GM18858 (cell line): ENCODE measurements around the gene KCND3.

Experiments
- ATAC-seq: cut with Tn5 transposase; IDR thresholded peaks from one replicate; pipeline ENCODE4 v1.9.1; 2021; ENCODE audit not compliant: unreplicated experiment

Gene KCND3

DNA sequence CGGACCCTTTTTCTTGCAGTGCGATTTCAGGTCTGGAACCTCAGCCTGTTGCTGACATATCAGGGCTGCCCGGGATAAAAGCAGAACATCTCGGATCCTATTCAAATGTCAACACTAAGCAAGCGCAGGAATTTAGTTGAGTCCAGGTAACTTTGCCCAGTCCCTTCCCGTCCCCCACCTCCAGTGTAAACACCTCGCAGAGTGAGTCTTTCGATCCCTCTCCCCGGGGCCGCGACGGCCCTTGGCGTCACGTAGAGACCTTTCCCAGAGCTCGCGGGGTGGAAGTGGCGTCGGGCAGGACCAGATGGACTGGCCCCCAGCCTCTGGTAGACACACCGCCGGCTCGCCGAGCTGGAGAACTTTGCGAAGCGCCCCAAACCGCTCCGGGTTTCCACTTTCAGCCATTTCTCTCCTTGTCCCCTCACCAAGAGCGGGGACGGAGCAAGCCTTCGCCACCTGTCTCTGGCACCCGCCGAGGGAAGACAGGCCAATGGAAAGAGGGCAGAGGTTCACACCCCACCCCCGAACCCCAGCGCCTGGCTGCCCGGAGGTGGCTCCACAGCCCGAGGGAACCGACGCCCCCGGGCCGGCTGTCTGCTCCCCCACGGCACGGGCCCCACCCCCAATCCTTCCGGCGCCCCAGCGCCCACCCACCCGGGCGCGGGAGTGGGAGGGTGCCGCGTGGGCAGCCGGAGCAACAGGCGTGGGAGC is 570 bp downstream of the KCND3 start:
- no peak for ATAC-seq

DNA sequence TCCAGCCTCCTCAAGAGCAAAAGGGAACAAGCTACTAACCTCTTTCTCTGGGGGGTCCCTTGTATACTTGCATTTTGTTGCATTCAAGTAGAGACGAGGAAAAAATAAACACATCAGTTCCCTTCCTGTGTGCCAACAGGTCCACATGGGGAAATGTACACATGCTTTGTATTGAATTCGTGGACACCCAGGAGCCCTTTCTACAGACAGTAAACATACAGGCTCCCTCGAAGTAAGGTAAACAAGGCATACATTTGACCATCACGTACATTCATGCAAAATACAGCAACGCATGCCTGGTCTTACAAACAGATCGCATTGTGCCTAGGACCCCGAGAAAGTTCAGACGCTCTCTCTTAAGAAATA is 1.1 kb downstream of the KCND3 start:
- ATAC-seq, result no peak

DNA sequence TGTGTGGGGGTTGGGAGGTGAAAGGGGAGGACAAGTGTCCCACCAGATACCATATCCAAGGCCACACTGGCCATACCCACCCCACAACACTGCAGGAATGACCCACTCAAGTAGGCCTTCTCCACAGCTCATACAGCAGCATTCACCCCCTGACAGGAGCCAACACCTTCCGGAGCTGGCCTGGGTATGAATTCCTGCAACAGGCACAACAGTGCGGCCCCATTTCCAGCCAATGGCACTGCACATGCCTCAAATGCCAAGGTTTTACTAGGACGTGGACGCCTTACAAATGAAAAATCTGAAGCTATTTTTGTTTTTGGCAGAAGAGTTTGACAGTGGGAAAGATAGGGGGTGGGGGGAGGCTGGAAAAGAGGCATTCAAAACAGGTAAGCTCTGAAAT is 2.0 kb downstream of the KCND3 start:
- no peak for ATAC-seq

DNA sequence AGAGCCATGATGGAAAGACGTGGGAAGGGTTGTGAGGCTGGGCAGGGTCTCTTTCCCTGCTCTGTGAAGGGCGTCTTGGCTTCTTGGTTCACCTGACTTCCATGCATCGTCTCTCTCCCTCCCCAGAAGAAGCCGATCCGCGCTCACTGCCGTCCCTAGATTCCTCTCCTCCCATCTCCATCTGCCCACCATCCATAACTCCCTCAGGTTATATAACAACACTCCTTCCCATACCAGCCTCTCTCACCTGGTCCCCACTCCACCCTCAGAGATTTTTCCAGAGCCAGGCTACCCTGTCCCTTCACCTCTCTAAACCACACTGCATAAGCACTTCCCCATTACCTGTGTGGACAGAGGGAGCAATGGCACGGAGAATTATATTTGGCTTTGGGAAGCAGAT is 6.0 kb downstream of the KCND3 start:
- no peak for ATAC-seq

DNA sequence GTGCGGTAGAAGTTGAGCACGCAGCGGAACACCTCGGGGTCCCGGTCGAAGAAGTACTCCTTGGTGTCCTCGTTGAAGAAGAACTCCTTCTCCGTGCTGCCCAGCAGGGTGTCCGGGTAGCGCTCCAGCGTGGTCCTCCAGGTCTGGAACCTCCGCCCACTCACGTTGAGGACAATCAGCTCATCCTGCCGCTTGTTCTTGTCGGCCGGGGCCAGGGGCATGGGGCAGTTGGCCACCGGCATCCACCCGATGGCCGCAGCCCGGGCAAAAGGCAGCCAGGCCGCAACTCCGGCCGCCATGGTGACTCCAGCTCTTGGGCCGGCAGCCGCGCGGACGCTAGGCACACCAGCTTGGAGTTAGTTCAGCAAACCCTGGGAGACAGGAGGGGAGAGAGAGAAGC is 7.0 kb downstream of the KCND3 start:
- ATAC-seq, result no peak

DNA sequence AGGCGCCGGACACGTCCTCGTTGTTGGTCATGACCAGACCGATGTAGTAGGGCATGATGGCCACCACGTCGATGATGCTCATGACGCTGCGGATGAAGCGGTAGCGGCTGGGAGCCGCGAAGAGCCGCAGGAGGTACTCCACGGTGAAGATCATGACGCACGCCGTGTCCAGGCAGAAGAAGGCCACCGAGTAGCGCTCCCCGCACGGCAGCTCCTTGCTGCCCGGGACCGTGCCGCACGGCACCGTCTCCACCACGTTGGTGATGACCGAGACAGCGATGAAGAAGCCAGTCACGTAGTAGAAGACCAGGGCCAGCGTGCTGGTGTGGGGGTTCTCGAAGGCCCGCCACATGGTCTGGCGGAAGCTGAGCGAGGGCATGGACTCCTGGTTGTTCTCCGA is 7.6 kb downstream of the KCND3 start:
- no peak for ATAC-seq

DNA sequence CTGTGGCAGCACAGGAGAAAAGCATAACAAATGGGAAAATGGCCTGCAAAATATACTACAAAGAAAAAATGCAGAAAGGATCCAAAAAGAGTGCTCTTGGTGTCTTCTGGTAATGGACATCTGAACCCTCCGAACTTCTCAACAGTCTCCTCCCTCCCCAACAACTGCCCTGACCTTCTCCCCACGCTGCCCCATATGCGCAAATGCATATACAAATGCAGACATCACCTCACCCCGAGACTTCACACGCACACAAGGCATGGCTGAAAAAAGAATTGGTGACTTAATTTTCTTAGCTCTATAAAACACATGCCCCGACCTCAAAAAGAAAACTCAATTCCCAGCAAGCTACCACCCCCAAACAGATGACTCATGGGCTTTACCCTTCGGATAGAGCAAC is 8.4 kb downstream of the KCND3 start:
- no peak for ATAC-seq

DNA sequence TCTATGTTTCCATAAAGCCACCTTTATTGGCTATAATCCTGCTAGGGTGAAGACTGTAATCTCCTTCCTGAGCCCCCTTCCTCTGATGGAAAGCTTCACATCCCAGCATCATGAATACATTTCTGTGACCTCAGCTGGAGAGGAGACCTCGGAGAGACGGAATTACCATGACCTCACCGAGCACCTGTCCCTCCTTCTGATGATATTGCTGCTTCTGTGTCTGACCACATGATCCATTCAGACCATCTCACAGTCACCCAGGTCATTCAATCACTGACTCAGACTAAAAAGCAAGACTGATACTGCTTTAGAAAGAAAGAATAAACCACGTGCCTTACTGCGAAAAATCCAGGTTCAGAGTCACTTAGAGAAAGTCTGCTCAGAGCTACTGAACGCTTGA is 8.8 kb downstream of the KCND3 start:
- ATAC-seq, result no peak

DNA sequence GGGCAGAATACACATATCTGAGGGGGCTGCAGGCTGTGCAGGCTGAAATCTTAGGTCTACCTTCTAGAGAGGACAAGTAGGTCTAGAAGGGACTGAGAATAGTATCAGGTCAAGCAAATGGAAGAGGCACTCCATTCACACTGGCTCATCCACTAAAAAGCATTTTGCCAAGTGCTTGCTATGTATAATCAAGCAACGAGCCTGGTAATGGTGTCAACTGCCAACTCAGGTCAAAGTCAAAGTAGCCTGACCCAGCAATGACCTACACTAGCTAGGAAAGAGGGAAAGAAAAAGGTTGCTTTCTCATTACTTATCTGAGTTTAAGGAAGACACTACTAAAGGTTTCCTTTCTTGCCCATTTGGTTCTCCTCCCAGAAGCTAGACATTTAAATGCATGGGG is 10.8 kb downstream of the KCND3 start:
- ATAC-seq, result no peak

DNA sequence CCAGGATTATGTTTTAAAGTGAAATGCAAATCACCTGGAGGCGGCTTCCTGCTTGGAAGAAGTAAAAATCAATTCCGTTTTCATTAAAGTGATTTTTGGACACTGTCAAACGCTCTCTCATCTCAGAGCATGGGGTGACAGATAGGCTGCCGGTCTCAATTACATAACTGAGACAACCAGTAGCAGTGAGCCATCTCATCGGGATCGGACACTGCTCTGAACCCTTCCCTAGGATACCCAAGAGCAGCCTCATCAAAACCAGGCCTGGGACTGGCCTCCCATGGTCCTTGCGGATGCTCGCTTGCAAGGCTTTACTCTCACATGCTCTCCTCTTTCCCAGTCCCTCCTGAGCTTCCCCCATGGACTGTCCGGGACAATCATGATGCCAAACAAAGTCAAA is 12.1 kb downstream of the KCND3 start:
- no peak for ATAC-seq

DNA sequence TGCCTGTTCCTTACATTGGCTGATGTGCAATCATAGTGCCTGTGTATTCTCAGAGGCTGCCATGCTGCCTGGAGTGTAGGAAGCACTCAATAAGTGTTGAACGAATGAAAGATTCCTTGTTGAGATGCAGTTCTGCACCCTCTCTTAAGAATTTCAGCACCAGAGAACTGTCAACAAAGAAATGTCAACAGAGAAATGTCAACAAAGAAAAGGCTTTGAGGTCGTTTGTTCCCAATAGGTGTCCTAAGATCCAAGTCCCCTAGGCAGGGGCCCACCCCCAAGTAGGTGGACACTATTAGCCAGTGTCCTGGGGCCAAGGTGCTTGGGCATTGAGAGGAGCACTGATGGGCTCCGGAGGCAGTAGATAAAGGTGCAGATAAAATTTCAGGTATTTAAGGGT is 12.6 kb downstream of the KCND3 start:
- ATAC-seq, result no peak

DNA sequence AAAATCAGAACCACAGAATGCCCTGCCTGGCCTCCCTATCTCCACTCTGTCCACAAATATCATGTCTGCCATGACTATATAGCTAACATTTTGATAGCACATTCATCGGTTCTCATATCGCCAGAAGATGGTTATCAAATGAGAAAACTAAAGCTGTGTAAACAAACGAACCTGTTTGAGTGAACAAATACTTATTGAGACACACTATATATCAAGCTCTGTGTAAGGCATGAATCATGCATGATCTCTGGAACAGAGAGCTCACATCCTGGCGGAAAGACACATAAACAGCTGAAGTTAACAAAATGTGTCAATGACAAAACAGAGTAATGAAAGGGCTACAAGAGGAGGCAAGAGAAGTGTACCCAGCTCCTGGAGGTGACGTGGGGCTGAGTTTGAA is 13.1 kb downstream of the KCND3 start:
- no peak for ATAC-seq

DNA sequence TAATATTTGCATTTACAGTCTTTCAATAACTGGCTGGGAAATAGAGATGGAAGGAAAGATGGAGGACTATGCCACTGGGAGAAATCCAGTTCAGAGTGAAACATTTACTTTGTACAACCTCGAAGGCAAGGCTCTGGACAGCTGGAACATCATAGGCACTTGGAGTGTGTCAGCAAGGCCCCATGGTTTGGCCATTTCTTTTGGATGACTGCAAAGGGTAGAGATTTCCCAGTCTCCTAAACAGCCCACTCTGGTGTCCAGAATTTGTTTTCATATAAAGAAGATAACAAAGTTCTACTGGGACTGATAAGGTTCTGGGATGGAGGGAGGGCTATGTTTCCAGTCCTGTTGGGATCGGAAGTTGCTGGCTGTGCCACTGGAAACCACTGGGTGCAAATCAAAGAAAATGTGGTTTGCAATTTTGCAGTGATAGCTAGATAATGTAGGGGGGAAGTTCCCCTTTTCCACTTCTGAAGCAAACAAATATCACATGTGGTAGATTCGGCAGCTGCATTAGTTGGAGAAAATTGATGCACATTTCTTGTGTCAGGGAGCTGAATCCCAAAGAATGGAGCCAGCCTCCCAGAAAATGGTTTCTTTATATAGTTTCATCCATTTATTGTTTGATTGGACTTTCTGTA is 16.2 kb downstream of the KCND3 start:
- no peak for ATAC-seq

DNA sequence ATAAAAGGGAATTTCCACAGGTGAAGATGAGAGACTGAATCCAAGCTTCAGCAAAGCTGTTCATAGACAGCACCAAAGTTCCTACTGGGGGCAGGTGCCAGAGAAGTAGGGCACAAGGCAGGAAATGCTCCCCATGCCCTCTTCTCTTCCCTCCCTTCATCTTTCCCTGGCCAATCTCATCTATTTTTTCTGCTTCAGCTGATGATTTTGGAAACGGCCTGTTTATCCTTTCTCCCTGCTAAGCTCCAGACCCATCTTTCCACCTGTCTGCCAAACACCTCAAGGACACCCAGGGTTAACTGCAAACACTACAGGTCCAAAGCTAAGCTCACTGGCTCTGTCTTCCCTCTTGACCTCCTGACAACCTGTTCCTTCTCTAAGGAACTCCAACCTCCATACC is 18.1 kb downstream of the KCND3 start:
- no peak for ATAC-seq

DNA sequence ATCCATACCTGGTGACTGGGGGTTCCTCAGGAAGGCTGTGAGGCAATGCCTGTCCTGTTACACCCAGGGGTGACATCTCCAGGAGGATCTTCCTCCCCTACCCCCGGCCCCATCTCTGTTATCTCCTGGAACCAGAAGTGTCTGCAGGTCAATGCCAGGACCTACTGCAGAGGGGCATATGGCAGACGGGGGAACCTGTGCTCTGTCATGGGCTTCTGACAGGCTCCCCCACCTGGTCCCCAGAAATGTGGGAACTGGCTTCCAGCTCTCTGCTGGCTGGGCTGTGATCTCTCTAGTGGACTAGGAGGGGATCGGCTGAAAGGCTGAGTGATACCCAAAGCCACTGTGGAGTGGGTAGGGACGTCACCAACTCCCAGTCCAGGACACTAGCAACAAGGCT is 21.0 kb downstream of the KCND3 start:
- no peak for ATAC-seq

DNA sequence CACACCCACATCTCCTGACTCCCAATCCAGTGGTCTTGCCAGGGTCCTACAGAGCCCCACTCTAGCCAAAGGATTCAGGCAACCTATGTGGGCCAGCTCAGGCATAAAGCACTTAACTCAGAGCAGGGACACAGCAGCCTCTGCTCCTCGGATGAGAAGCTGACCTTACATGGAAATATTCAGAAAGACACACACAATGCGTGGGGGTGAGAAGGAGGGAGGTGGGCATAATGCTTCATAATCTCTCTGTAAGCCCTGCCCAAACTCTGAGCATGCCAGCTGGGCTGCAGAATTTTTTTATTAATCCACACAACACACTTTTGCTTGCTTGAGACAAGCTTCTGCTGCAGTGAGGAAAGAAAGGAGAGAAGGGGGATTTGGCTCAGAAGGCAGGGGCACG is 21.6 kb downstream of the KCND3 start:
- no peak for ATAC-seq

DNA sequence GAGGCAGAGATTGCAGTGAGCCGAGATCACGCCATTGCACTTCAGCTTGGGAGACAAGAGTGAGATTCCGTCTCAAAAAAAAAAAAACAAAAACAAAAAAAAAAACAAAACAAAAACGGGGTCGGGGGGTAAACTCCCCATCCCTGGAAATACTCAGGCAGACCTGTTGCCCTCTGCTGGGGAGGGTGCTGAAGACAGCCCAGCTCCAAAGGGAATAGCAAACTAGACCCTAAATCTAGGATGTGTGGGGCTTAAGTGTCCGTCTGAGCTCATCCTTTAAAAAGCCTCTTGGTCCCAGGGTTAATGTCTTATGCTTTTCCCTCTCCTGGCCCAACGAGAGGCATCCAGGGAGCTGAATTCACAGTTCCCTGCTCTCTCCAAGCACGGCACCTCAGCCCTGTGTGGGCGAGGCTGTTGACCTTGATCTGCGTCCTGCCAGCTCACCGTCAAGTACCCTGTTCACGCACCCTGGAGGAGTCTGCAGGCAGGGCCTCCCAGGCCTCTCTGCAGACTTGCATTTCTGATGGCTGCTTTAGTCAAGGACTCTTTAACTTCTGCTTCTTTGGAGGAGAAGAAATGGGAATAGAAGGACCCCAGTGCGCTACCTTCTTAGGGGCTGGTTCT is 22.3 kb downstream of the KCND3 start:
- ATAC-seq, result no peak

DNA sequence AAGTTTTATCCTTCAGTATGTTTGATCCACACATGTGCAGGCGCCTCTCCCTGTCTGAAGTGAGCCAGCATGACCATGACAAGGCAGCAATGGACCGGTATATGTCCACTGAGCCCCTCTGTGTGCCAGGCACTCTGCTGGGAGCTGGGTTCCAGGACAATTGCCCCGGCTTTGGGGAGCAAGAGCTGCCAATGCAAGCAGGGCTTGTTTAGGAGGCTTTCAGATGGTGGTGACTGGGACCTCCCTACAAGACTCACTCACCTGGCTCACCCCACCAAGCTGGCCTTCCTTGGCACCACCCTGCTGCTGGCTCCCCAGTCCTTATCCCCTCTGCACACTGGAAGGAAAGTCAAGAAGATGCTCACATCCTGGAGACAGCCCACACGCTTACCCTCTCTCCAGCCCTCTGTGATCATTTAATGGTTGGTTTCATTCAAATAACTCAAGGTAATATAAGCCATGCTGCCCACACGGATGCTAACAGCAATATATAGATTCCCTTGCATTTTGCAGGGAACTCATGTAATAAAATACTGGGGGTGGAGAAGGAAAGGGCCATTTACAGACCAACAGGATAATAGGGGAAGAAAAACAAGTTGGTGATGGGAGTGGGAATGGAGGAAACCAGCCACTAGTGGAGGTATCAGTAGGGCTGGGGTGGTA is 23.6 kb downstream of the KCND3 start:
- no peak for ATAC-seq

DNA sequence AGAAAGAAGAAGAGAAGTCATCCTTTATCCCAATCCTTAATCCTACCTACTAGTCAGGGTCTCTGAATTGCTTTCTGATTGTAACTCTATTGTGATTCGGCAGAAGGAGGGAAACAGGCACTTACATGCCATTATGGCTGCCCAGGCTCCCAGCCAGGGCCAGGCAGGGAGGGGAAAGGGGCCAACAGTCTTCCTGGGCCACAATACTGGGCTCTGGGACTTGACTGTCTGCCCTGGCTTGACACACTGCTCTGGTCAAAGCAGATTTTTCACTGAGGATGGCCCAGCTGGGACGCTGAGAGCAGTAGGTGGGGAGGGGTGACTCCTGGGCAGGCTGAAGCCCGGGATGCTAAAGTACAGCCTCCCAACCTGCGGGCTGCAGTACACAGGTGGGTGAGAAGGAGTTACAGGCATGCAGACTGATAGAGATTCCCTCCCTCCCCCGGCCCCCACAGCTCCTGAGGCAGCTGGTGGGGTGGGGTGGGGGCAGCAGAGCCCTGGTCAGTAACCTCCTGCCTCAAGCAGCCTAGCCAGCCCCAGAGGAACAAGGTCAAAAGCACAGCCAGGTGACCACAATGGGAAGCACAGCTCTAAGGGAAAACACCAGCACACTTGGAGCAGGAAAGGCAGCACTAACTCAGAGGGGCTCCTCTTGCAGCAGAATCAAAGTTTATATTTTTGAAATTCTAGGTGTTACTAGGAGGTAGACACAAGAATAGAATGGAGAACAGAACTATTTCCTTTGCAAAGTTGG is 25.3 kb downstream of the KCND3 start:
- no peak for ATAC-seq

DNA sequence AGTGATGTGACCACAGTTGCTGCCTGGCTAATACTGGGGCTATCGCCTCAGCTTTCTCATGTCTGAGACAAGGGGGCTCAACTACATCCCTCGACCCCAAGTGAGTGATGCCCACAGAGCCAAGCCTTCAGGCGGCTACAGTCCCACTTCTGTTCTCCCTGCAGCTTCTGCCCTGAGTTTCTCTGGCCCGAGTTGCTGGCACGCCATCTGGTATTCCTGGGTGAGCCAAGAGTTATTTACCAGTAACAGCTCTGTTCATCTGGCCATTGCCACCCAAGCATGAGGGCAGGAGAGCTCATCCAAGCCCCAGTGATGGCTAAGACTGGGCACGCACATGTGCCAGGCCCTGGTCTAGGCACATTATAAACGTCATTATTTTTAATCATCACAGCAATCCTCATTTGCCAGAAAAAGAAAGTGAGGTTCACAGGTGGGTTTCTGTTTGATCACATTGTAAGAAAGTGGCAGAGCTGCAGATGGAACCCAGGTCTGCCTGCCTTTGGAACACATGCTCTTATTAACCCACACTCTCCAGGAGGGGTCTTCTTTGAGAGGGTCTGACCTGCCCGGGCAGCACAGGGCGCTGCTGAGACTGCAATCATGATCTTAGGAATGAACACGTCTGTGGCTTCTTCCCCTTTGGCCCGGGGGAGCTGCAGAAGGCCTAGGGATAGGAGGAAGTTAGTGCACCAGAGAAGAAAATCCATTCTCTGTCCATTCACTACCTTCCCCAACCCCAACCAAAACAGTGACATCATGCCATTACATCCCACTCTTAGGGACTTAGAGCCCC is 27.5 kb downstream of the KCND3 start:
- no peak for ATAC-seq

DNA sequence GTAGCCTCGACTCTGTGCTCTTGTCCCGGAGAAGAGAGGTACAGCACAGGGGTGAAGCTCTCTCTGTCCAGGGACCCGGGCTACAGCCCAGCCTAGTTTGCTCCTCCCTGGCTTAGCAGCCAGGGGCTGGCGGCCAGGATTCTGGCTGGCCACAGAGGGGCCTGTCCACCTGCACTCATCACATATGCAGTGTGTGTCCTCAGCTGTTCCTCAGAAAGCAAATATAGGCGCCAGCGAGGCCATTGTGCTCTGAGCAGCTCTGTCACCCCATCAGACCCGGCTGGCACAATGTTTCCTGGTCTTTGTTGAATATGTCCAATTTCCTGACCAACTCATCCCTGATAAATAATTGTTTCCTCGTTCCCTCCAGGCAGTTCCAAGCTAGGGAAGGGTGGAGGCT is 28.5 kb downstream of the KCND3 start:
- ATAC-seq, result no peak
